ENCODE measurements around the gene ID3.

- TF ChIP-seq CTCF (IDR thresholded peaks at IDR 0.05), result no peak
- TF ChIP-seq EZH2 (IDR thresholded peaks at IDR 0.05), result no peak
- TF ChIP-seq EZH2phosphoT487 (IDR thresholded peaks at IDR 0.05), result no peak
Measured at GRCh38 chr1:23543707-23544443, 15.4 kb downstream of the ID3 start.

All from neural progenitor cell (in vitro differentiated cells).